Keratinocyte (primary cell): ENCODE data around the gene IFT74. TPM values are rescaled to one million over a fixed set of nuclear protein-coding genes. Genes with fewer than 3 reads are reported as not detected.

Source experiments
- DNase-seq: peaks from one replicate; pipeline ENCODE4 v3.0.0-alpha.2; 2011; ENCODE audit warnings: low read depth, missing footprints, low spot score
- FAIRE-seq: peaks from 2 replicates; lab custom pipeline; 2011; peaks lifted over from hg19 to GRCh38; lab: Jason Lieb, UNC
- H2AFZ ChIP-seq: 2 replicates; pipeline ENCODE4 v1.6.0; 2012; ENCODE audit warnings: low read length, control low read depth, inconsistent platforms; ENCODE audit not compliant: control insufficient read depth
- H3K27ac ChIP-seq: 2 replicates; pipeline ENCODE4 v1.5.1; 2011; ENCODE audit warnings: low read length; ENCODE audit not compliant: control insufficient read depth, insufficient read depth
- H3K27me3 ChIP-seq: 3 replicates; pipeline ENCODE4 v1.6.0; 2011; ENCODE audit warnings: low read length; ENCODE audit not compliant: control insufficient read depth, insufficient read depth; ENCODE audit errors: extremely low read depth
- H3K36me3 ChIP-seq, 2 experiments: 2 replicates in 1 of 2; 3 replicates in 1 of 2; pipeline ENCODE4 v1.5.1; 2011; ENCODE audit warnings: low read length in 2 of 2, mild to moderate bottlenecking in 1 of 2; ENCODE audit not compliant: control insufficient read depth in 2 of 2, insufficient read depth in 2 of 2; ENCODE audit errors: extremely low read depth in 1 of 2
- H3K4me1 ChIP-seq: 3 replicates; pipeline ENCODE4 v1.5.1; 2011; ENCODE audit warnings: low read length; ENCODE audit not compliant: control insufficient read depth, insufficient read depth; ENCODE audit errors: extremely low read depth
- H3K4me2 ChIP-seq: 3 replicates; pipeline ENCODE4 v1.6.0; 2011; ENCODE audit warnings: low read depth, low read length; ENCODE audit not compliant: control insufficient read depth, insufficient read depth; ENCODE audit errors: extremely low read depth
- H3K4me3 ChIP-seq, 3 experiments: fragments of 200-600 bp in 1 of 3; sonication (generic) in 1 of 3; 2 replicates in 2 of 3; 3 replicates in 1 of 3; pipeline ENCODE4 v1.5.1; 2011 to 2016; ENCODE audit warnings: low read length in 3 of 3, mild to moderate bottlenecking in 3 of 3, control low read depth in 2 of 3, inconsistent platforms in 1 of 3, low read depth in 1 of 3, mixed read lengths in 1 of 3, mixed run types in 1 of 3, moderate library complexity in 1 of 3; ENCODE audit not compliant: control insufficient read depth in 2 of 3, insufficient read depth in 2 of 3; ENCODE audit errors: extremely low read depth in 1 of 3
- H3K79me2 ChIP-seq: 2 replicates; pipeline ENCODE4 v1.6.0; 2012; ENCODE audit warnings: low read length; ENCODE audit not compliant: control insufficient read depth, insufficient read depth
- H3K9ac ChIP-seq: 3 replicates; pipeline ENCODE4 v1.6.0; 2011; ENCODE audit warnings: low read length; ENCODE audit not compliant: control insufficient read depth, insufficient read depth; ENCODE audit errors: extremely low read depth
- H3K9me1 ChIP-seq: 3 replicates; pipeline ENCODE4 v1.6.0; 2011; ENCODE audit warnings: low read length; ENCODE audit not compliant: control insufficient read depth, insufficient read depth; ENCODE audit errors: extremely low read depth
- H3K9me3 ChIP-seq: 2 replicates; pipeline ENCODE4 v1.5.1; 2012; ENCODE audit warnings: low read depth, low read length; ENCODE audit not compliant: control insufficient read depth
- H4K20me1 ChIP-seq: 3 replicates; pipeline ENCODE4 v1.6.0; 2011; ENCODE audit warnings: low read length; ENCODE audit not compliant: control insufficient read depth, insufficient read depth; ENCODE audit errors: extremely low read depth
- EZH2 ChIP-seq: IDR thresholded peaks from one replicate; pipeline ENCODE4 v1.6.1; 2012; ENCODE audit warnings: inconsistent platforms, mild to moderate bottlenecking, low read length, moderate library complexity
- dilution Hi-C: fragments of 300-500 bp; cut with MboI; formaldehyde crosslinking; loops from one replicate; pipeline ENCODE4 v1.7.0; 2020; ENCODE audit warnings: low sequenced_read_pairs; ENCODE audit not compliant: extremely low pct_ligation_motif_present
- polyA plus RNA-seq, 5 experiments: library from polyadenylated mRNA; depleted of rRNA in 3 of 5; stranded (reverse) in 3 of 5; stranded (forward) in 1 of 5; unstranded in 1 of 5; fragments of >200 nt; gene quantifications; 1 replicate in 1 of 5; 2 replicates in 3 of 5; 3 replicates in 1 of 5; pipeline versions ENCODE4 v1.2.1 to v1.2.3, GENCODE V29; 2011 to 2012; ENCODE audit warnings: missing spikeins in 2 of 5, low read depth in 1 of 5, low replicate concordance in 1 of 5
- TF ChIP-seq, protein P1 (sequence below), 3 experiments: IDR thresholded peaks in 1 of 3; conservative IDR thresholded peaks in 1 of 3; optimal IDR thresholded peaks in 1 of 3; 2 replicates in 2 of 3; 3 replicates in 1 of 3; pipeline versions ENCODE3 to v1.5.1; 2011; ENCODE audit warnings: low read length in 3 of 3, mild to moderate bottlenecking in 3 of 3, moderate library complexity in 2 of 3, control low read depth in 1 of 3, inconsistent platforms in 1 of 3; ENCODE audit not compliant: insufficient read depth in 2 of 3; ENCODE audit errors: extremely low read depth in 1 of 3

Gene IFT74
- polyA plus RNA-seq, 1 donor (not counting 4 experiments of a cell fraction or from before 2014, with no cell fraction given), result 12.9 TPM

DNA sequence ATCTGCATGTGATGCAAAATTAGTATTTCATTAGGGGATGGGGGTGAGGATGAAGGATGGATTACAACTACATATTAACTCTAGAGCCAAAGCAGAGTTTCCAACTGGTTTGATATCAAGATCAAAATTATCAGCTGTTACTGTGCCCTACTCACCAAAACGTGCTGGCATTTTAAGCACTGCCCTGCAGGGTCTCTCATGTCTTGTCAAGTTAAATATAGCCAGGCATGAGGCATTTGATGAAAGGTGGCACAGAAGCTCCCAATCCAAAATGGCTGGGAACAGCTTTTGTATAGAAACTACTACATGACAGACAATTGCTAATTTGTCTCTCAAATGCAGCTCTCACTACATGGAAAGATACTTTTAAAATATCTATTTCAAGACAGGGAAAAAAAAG is 36.5 kb upstream of the IFT74 start:
- dilution Hi-C loops, result no loop called here
- FAIRE-seq, result no peak
- no peaks in the 10 kb centered on the region for H3K79me2 ChIP-seq

DNA sequence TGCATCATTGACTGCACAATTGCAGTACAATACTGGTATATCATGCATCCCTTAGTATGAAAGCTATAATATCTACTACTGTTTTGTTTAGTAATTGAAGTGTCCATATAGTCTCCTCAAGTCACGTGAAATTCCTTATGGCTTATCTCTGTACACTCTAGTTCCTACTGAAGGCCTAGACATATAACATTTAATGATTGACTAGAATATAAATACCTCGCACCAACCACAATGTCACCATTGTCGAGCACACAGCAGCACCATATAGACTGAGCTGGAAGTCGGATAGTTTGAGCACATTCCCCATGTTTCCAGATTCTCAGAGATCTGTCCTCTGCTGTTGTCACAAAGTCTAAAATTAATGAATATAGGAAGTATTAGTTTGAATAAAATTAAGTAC is 30.6 kb upstream of the IFT74 start:
- dilution Hi-C loops, result no loop called here
- no peak overlapping the region for H3K4me3 ChIP-seq
- TF ChIP-seq, protein P1, sequence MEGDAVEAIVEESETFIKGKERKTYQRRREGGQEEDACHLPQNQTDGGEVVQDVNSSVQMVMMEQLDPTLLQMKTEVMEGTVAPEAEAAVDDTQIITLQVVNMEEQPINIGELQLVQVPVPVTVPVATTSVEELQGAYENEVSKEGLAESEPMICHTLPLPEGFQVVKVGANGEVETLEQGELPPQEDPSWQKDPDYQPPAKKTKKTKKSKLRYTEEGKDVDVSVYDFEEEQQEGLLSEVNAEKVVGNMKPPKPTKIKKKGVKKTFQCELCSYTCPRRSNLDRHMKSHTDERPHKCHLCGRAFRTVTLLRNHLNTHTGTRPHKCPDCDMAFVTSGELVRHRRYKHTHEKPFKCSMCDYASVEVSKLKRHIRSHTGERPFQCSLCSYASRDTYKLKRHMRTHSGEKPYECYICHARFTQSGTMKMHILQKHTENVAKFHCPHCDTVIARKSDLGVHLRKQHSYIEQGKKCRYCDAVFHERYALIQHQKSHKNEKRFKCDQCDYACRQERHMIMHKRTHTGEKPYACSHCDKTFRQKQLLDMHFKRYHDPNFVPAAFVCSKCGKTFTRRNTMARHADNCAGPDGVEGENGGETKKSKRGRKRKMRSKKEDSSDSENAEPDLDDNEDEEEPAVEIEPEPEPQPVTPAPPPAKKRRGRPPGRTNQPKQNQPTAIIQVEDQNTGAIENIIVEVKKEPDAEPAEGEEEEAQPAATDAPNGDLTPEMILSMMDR (optimal IDR thresholded peaks at IDR 0.05 in 1 of 3, IDR thresholded peaks at IDR 0.05 in 1 of 3, conservative IDR thresholded peaks at IDR 0.05 in 1 of 3; ENCODE audit: extremely low read depth in 1 of 3, insufficient read depth in 2 of 3, low read length in 3 of 3), result no peak
- no peak for TF ChIP-seq EZH2
- H3K79me2 ChIP-seq, result peaks cover 2% of the 10 kb centered on the region
- H2AFZ ChIP-seq, result no peak overlapping the region
- no peak overlapping the region for H3K4me2 ChIP-seq
- no peaks in the 10 kb centered on the region for H4K20me1 ChIP-seq
- H3K9me3 ChIP-seq, result no peaks in the 10 kb centered on the region
- H3K36me3 ChIP-seq, result peaks cover 3 to 14% of the 10 kb centered on the region in 2 experiments
- H3K27me3 ChIP-seq, result no peaks in the 10 kb centered on the region
- no peaks in the 10 kb centered on the region for H3K4me1 ChIP-seq
- H3K9me1 ChIP-seq, result no peaks in the 10 kb centered on the region
- no peak overlapping the region for H3K27ac ChIP-seq
- H3K9ac ChIP-seq, result no peak overlapping the region
- no peak for DNase-seq
- no peak for FAIRE-seq

More for the DNA sequence above, 36.5 kb upstream of the IFT74 start:
- DNase-seq, result no peak
- H2AFZ ChIP-seq, result no peak overlapping the region
- H3K4me1 ChIP-seq, result no peaks in the 10 kb centered on the region
- no peak overlapping the region for H3K9ac ChIP-seq
- no peaks in the 10 kb centered on the region for H3K9me1 ChIP-seq
- H3K9me3 ChIP-seq, result no peaks in the 10 kb centered on the region
- no peak overlapping the region for H3K4me3 ChIP-seq
- TF ChIP-seq, protein P1 (optimal IDR thresholded peaks at IDR 0.05 in 1 of 3, IDR thresholded peaks at IDR 0.05 in 1 of 3, conservative IDR thresholded peaks at IDR 0.05 in 1 of 3; ENCODE audit: extremely low read depth in 1 of 3, insufficient read depth in 2 of 3, low read length in 3 of 3), result no peak
- peaks cover 20 to 23% of the 10 kb centered on the region in 2 experiments for H3K36me3 ChIP-seq
- H3K27me3 ChIP-seq, result no peaks in the 10 kb centered on the region
- no peak overlapping the region for H3K27ac ChIP-seq
- no peaks in the 10 kb centered on the region for H4K20me1 ChIP-seq
- H3K4me2 ChIP-seq, result no peak overlapping the region
